ENCODE measurements around the gene TAS1R3.

The TAS1R3 gene

DNA sequence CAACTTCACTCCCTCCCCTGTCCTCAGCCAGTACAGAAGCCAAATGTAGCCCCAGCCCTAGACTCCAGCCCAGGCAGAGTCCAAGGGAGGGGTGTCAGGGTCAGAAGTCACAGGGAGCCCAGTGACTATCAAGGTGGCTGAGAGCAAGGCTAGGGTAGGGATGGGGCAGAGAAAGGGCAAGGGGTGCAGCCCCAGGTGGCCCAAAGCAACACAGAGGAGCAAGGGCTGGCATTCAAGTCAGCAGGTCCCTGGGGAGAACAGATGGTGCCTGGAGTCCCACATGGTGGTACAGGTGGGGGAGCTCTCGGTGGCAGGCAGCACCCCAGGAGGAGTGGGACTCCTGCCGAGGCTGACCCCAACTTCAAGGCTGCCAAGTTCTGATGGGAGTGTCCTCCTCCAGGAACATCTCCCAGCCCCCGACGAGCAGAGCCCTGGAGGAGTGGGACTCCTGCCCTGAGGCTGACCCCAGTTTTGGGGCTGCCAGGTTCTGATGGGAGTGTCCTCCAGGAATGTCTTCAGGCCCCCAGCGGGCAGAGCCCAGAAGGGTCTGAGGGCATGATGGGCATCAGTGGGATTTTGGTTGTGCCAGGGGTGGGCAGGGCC lies 21.8 kb downstream of the TAS1R3 start:
- DNase-seq (ENCODE audit: low spot score) (no peak), FAIRE-seq (no peak)

GRCh38 chr1:1353389-1354151 lies 22.5 kb downstream of the TAS1R3 start:
- DNase-seq (ENCODE audit: low spot score) (no peak), FAIRE-seq (no peak)

DNA sequence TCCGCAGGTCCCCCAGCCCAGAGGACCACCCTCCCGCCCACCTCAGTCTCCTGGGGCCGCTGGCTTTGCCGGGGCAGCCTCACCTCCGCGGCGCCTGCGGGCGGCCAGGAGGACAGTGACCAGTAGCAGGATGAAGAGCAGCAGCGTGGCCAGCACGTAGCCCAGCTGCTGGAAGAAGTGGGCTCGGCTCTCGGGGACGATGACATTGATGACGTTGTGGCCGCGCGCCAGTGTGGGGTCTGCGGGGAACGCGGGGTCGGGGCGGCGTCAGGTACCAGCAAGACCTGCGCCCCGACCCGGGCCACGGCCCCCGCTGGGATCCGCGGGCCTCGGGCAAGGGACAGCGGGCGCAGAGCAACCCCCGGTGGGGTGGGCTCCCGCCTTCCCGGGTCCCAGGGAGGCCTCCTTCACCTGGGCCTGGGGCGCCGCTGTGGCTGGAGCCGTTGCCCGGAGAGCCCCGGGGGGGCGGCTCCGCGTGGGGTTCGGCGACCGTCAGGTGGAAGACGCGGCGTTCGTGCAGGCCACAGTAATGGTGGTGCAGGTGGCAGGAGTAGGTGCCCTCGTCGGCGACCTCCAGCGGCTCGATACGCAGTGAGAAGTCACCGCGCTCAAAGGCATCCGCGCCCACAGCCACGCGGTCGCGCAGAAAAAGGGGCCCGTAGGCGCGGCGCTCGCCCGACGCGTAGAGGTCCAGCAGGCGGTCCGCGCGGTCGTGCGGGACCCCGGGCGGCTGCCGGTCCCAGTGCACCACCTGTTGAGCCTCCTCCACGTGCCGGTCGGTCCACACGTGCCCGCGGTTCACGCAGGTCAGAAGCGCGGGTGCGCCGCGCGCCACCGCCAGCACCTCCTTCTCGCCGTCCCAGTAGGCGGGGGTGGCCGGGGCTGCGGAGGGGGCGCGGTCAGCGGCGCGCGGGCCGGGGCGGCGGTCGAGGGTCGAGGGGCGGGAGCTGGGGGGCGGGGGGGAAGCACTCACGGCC lies 23.5 kb downstream of the TAS1R3 start:
- FAIRE-seq (no peak), DNase-seq (ENCODE audit: low spot score) (no peak)

GRCh38 chr1:1355416-1355815 lies 24.3 kb downstream of the TAS1R3 start:
- DNase-seq (ENCODE audit: low spot score): no peak
- FAIRE-seq: no peak

GRCh38 chr1:1356166-1356795 lies 25.2 kb downstream of the TAS1R3 start:
- FAIRE-seq: no peak
- DNase-seq (ENCODE audit: low spot score): no peak

DNA sequence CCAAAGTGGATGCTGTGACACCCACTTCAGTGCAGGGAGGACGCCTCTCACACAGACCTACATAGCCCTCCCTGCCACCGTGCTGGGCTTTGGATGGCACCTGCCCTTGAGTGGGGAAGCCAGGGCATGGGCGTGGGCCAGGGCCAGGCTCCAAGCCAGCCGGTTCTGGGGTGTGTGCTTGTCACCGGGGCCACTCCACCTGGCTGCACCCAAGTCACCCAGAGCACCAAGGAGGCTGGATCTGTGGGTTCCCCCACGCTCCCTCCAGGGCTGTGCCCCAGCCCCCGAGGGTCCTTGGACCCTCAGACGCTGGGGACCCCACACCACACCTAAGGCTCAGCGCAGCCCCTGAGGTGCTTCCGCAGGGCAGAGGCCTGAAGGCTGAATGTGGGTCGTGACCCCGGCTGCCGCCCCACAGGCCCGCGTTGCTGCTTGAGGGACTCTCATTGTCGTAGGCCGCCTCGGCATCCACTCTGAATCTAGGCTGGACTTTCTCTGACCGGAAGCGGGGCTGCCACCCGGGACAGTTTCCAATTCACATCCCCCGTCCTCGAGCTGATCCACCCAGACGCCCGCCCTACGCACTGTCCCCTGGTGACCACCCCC lies 25.8 kb downstream of the TAS1R3 start:
- no peak for DNase-seq (ENCODE audit: low spot score)
- no peak for FAIRE-seq

GRCh38 chr1:1357871-1358432 lies 26.9 kb downstream of the TAS1R3 start:
- FAIRE-seq: no peak
- DNase-seq (ENCODE audit: low spot score): no peak

- DNase-seq (ENCODE audit: low spot score): no peak
- no peak for FAIRE-seq
These were observed 27.6 kb downstream of the TAS1R3 start, which contains the start of gene MXRA8 for GRCh38 chr1:1358433-1359271. Gene MXRA8, minus strand, starts transcription at chr1:1358555. Its CDS starts 51 bp downstream, at chr1:1358504.

GRCh38 chr1:1359308-1359663 lies 28.2 kb downstream of the TAS1R3 start:
- DNase-seq (ENCODE audit: low spot score) (no peak), FAIRE-seq (no peak)

- no peak for DNase-seq (ENCODE audit: low spot score)
These were observed 28.8 kb downstream of the TAS1R3 start for GRCh38 chr1:1359664-1360468.

DNA sequence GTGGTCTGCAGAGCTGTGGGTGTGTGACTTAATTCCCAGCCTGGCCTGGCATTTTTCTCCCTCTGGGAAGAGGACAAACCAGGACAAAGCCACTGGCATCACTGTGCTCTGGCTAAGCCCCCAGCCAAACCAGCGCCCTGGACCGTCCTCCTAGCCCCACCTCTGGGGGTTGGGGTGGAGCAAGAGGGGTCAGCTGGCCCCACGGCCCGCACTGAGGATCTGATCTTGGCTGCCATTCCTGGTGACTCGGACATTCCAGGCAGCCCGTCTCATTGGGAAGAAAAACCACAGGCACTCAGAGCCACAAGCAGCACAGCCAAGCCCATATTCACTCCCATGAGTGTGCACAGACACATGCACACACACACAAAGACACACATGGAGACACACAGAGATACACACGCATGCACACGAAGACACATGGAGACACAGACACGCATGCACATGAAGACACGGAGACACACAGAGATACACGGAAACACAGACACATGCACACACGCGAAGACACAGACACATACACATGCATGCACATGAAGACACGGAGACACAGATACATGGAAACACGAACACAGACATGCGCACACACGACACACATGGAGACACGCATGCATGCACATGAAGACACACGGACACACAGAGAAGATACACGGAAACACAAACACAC lies 29.6 kb downstream of the TAS1R3 start:
- FAIRE-seq: peak; percentile 91
- DNase-seq (ENCODE audit: low spot score): peak; percentile 91

More at GRCh38 chr1:1359664-1360468, 28.8 kb downstream of the TAS1R3 start:
- FAIRE-seq: no peak

- no peak for FAIRE-seq
- no peak for DNase-seq (ENCODE audit: low spot score)
These were observed 30.3 kb downstream of the TAS1R3 start for GRCh38 chr1:1361233-1361981.

GRCh38 chr1:1361982-1362423 lies 30.9 kb downstream of the TAS1R3 start:
- FAIRE-seq (no peak), DNase-seq (ENCODE audit: low spot score) (no peak)

DNA sequence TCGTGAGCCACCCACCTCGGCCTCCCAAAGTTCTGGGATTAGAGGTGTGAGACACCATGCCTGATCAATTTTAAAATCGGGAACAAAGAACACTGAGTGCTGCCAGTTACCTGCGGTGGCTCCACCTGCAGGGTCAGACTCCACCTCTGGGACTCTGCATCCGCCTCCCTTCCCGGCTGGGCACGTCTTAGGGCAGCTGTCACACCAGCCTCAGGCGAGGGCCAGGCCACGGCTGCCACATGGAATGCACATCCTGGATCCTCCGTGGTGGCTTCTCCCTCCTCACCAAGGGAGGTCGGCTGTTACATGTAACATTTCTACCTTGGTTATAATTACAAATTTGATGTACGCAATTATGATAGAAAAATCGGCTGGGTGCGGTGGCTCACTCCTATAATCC lies 33.2 kb downstream of the TAS1R3 start:
- DNase-seq (ENCODE audit: low spot score): no peak
- FAIRE-seq: no peak

DNA sequence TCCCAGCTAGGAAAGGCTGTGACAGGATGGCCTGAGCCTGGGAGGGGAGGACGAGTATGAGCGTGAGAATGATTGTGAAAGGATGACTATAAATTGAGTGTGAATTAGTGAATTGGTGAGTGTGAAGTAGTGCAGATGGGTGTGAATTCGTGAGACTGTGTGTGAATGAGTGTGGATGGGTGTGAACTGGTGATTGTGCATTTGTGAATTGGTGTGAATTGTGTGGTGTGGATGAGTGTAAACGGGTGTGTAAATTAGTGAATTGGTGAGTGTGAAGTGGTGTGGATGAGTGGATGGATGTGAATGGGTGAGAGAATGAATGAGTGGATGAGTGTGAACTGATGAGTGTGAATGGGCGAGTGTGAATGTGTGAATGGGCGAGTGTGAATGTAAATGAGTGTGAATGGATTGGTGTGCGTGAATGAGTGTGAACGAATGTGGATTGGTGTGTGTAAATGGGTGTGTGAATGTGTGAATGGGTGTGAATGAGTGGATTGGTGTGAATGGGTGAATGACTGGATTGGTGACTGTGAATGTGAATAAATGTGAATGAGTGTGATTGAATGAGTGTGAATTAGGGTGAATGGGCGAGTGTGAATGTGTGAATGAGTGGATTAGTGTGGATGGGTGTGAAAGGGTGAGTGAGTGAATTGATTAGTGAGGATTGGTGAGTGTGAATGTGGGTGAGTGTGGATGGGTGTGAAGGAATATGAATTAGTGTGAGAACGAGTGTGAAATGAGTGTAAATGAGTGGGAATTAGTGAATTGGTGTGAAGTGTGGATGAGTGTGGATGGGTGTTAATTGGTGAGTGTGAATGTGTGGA lies 35.0 kb downstream of the TAS1R3 start:
- FAIRE-seq (no peak), DNase-seq (ENCODE audit: low spot score) (no peak)

GRCh38 chr1:1366699-1367066 lies 35.6 kb downstream of the TAS1R3 start:
- FAIRE-seq (no peak), DNase-seq (ENCODE audit: low spot score) (no peak)

GRCh38 chr1:1367315-1367714 lies 36.2 kb downstream of the TAS1R3 start:
- FAIRE-seq: no peak

More at GRCh38 chr1:1367315-1367714, 36.2 kb downstream of the TAS1R3 start:
- no peak for DNase-seq (ENCODE audit: low spot score)

Measured in RCC 7860 (cell line).